Gastroesophageal sphincter (tissue), 4 donors: ENCODE results near the gene INO80. TPM values are rescaled to one million over a fixed set of nuclear protein-coding genes. Genes with fewer than 3 reads are reported as not detected.

Experiments used
- ATAC-seq: fragments of 150-250 bp; one replicate; pipeline ENCODE4 v1.9.1; 2016; ENCODE audit warnings: mild to moderate bottlenecking, moderate library complexity
- H3K27ac ChIP-seq, 4 donors: fragments of 200-600 bp; sonication (generic) in 3 of 4; 1 replicate in 3 of 4; 2 replicates in 1 of 4; pipeline ENCODE4 v1.5.1; 2016 to 2019
- H3K27me3 ChIP-seq: fragments of 200-600 bp; sonication (generic); one replicate; pipeline ENCODE4 v1.5.1; 2019
- H3K36me3 ChIP-seq, 2 donors: fragments of 200-600 bp; sonication (generic); one replicate each; pipeline ENCODE4 v1.5.1; 2019; ENCODE audit warnings: control low read depth in 1 of 2
- H3K4me1 ChIP-seq, 3 donors: fragments of 200-600 bp; sonication (generic); 1 replicate in 2 of 3; 2 replicates in 1 of 3; pipeline ENCODE4 v1.5.1; 2016 to 2019; ENCODE audit warnings: control low read depth in 2 of 3
- H3K4me3 ChIP-seq, 2 donors: fragments of 200-600 bp; sonication (generic); one replicate each; pipeline ENCODE4 v1.5.1; 2019; ENCODE audit warnings: mild to moderate bottlenecking in 1 of 2, moderate library complexity in 1 of 2
- H3K9me3 ChIP-seq, 3 donors: fragments of 200-600 bp; sonication (generic); one replicate each; pipeline ENCODE4 v1.5.1; 2017 to 2019; ENCODE audit warnings: control low read depth in 2 of 3
- CTCF ChIP-seq, 4 experiments: fragments of 200-600 bp in 2 of 4; fragments of 450-650 bp in 2 of 4; sonication (generic) in 1 of 4; IDR thresholded peaks; one replicate each; pipeline ENCODE4 v1.5.1; 2017 to 2019; ENCODE audit warnings: antibody characterized with exemption in 4 of 4, mild to moderate bottlenecking in 2 of 4, moderate library complexity in 2 of 4
- EP300 ChIP-seq: sonication (generic); formaldehyde crosslinking; IDR thresholded peaks from one replicate; pipeline ENCODE4 v1.6.1; 2017; ENCODE audit warnings: antibody characterized with exemption, mild to moderate bottlenecking
- POLR2A ChIP-seq, 2 donors: fragments of 450-650 bp; IDR thresholded peaks; one replicate each; pipeline ENCODE4 v1.6.1; 2017; ENCODE audit warnings: antibody characterized with exemption in 2 of 2, mild to moderate bottlenecking in 2 of 2, moderate library complexity in 1 of 2
- POLR2AphosphoS5 ChIP-seq: sonication (generic); formaldehyde crosslinking; IDR thresholded peaks from one replicate; pipeline ENCODE4 v1.6.1; 2017; ENCODE audit warnings: antibody characterized with exemption
- WGBS, 2 donors: methylation state at CpG; one replicate each; pipeline ENCODE4 v1.1.5; 2018; ENCODE audit warnings: low coverage in 1 of 2; 5-methylcytosine and 5-hydroxymethylcytosine counted together
- total RNA-seq, 4 donors: library from RNA; depleted of rRNA; stranded (reverse); fragments of >200 nt; gene quantifications; one replicate each; pipeline ENCODE4 v1.1.0, GENCODE V29; 2016

The INO80 gene
- total RNA-seq, 4 donors from 2014 or later = 18.0 to 61.3 (median 32.2) TPM

DNA sequence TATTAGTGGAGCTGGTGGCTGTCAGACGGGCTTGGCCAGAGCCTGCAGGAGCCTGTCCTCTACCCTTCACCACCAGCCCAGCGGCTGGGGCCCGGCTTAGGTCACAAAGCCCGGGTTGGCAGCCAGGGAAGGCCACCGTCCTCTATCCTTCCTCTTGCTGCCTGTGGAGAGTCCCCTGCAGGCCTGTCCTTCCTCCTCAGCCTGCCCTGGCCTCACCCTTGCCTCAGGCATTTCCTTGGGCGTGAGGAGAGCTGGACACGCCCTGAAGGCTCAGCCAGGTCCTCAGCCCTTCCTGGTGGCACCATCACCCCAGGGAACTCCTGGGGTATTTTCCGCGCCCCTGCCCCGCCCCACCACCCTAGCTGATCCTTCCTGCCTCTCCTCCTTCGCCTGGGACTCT lies 155.2 kb downstream of the INO80 start:
- TF ChIP-seq POLR2A (IDR thresholded peaks at IDR 0.05) (no peak), CTCF (IDR thresholded peaks at IDR 0.05) (no peak), POLR2AphosphoS5 (no peak), EP300 (no peak)
- WGBS, 2 donors = 90% methylated on average over 2 of the region's 11 CpGs; no CpG with 5 or more reads in 1 of the 2 donors
- H3K27ac ChIP-seq = no peak overlapping the region
- H3K27me3 ChIP-seq = no peaks in the 10 kb centered on the region
- no peak for ATAC-seq
- no peaks in the 10 kb centered on the region for H3K9me3 ChIP-seq
- peaks cover 0 to 24% (median 0%) of the 10 kb centered on the region in 3 donors for H3K4me1 ChIP-seq
- no peak overlapping the region for H3K4me3 ChIP-seq
- no peaks in the 10 kb centered on the region for H3K36me3 ChIP-seq

DNA sequence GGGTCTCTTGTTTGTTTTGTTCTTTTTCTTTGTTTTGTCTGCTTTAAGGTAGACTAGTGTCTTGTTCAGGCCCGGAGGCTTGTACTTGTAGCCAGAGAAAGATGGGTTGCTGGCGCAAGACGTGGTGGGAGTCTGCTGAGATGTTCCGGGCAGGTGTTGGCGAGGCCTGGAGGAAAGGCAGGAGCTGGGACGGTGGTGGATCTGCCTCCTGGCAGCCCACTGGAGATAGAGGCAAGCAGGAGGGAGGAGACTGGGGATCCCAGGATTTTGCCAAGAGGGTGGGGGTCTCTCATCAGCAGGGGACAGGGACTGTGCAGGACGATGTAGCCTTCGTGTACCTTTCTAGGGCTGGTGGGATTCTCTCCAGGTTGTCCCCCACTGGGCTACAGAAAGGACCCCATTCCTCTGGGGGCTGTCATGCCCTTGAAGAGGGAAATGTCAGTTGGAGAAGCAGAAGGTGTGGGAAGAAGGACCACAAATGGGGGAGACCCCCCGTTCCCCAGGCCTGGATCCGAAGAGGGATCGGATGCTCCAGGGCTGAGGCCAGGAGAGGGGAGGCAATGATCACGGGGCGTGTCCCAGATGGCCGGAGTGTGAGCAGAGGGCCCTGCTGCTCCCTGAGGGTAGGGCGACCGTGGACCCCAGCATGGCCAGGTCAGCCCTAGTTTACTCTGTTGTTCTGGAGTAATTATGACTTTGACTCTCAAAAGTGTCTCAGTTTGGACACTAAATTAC lies 155.8 kb downstream of the INO80 start:
- Histone ChIP-seq H3K4me3 (no peak overlapping the region), H3K27me3 (no peaks in the 10 kb centered on the region), H3K27ac (no peak overlapping the region), H3K36me3 (no peaks in the 10 kb centered on the region), H3K4me1 (peaks cover 0 to 25% (median 0%) of the 10 kb centered on the region in 3 donors), H3K9me3 (no peaks in the 10 kb centered on the region)
- TF ChIP-seq POLR2AphosphoS5 = no peak
- TF ChIP-seq EP300 = no peak
- no peak for TF ChIP-seq CTCF (IDR thresholded peaks at IDR 0.05)
- no peak for TF ChIP-seq POLR2A (IDR thresholded peaks at IDR 0.05)
- WGBS, 2 donors = 57 to 92% methylated on average over 1 to 3 of the region's 16 CpGs
- no peak for ATAC-seq

DNA sequence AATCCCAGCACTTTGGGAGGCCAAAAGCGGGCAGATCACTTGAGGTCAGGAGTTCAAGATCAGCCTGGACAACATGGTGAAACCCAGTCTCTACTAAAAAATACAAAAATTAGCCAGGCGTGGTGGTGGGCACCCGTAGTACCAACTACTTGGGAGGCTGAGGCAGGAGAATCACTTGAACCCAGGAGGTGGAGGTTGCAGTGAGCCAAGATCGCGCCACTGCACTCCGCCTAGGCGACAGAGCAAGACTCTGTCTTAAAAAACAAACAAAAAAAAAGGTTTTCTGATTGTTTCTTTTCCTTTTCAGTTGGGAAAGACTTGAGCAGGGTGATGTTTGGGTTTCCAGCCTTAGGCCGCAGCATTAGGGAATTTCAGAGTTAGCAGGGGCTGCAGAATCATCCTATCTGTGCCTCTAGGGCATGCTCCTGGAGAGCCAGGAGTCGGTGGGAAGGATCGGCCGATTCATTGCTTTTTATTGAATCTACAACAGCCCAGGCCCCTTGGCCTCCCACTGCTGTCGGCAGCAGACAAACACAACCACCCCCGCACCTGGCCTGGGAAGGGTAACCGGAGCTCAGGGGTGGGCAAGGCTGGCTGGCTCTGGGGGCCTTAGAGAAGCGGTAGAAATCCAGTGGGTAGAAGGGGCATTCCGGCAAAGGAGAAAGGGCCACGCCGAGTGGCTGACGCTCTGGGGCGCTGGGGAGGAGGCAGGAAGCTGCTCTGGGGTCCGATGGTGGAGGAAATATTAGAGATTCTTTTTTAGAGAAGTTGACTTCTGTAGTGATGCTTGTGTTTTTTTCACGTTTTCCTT lies 156.5 kb downstream of the INO80 start:
- no peak overlapping the region for H3K4me3 ChIP-seq
- H3K27ac ChIP-seq = no peak overlapping the region
- TF ChIP-seq CTCF (IDR thresholded peaks at IDR 0.05) (no peak), POLR2A (IDR thresholded peaks at IDR 0.05) (no peak), EP300 (no peak), POLR2AphosphoS5 (no peak)
- 77 to 92% methylated on average over 3 to 15 of the region's 22 CpGs for WGBS, 2 donors
- peaks cover 0 to 25% (median 0%) of the 10 kb centered on the region in 3 donors for H3K4me1 ChIP-seq
- no peaks in the 10 kb centered on the region for H3K27me3 ChIP-seq
- no peaks in the 10 kb centered on the region for H3K36me3 ChIP-seq
- H3K9me3 ChIP-seq = no peaks in the 10 kb centered on the region
- no peak for ATAC-seq

- Histone ChIP-seq H3K4me1 (peaks cover 0 to 33% (median 0%) of the 10 kb centered on the region in 3 donors), H3K36me3 (no peaks in the 10 kb centered on the region), H3K27me3 (no peaks in the 10 kb centered on the region), H3K4me3 (no peak overlapping the region), H3K9me3 (no peaks in the 10 kb centered on the region), H3K27ac (no peak overlapping the region)
- ATAC-seq = no peak
- WGBS, 2 donors = 82 to 90% methylated on average over 4 to 7 of the region's 8 CpGs
- TF ChIP-seq CTCF (IDR thresholded peaks at IDR 0.05) = no peak
Observed at GRCh38 chr15:40958723-40959122, 157.4 kb downstream of the INO80 start.
